B cell (primary cell): ENCODE data around the gene SLC17A1. TPM values are rescaled to one million over a fixed set of nuclear protein-coding genes. Genes with fewer than 3 reads are reported as not detected.

ENCODE experiments used
- ATAC-seq: fragments of 200-7000 bp; cut with Tn5 transposase; one replicate; pipeline ENCODE4 v1.10.0; 2021; ENCODE audit warnings: low read depth, mild to moderate bottlenecking, moderate number of reproducible peaks, moderate library complexity
- CTCF ChIA-PET: fragments of 350-600 bp; sonication (Branson Sonifier 250); formaldehyde crosslinking; loops from one replicate; lab custom pipeline; 2021; ENCODE audit warnings: antibody characterized with exemption, inconsistent platforms; lab: Charles Lee
- POLR2A ChIA-PET: fragments of 350-600 bp; sonication (Branson Sonifier 250); formaldehyde crosslinking; loops from one replicate; lab custom pipeline; 2021; ENCODE audit warnings: antibody characterized with exemption; lab: Charles Lee
- DNase-seq: peaks from one replicate; pipeline ENCODE4 v3.0.0; 2013
- H2AFZ ChIP-seq: 2 replicates; pipeline ENCODE4 v1.6.1; 2012; ENCODE audit warnings: mild to moderate bottlenecking, low read depth, low read length; ENCODE audit not compliant: insufficient read depth, poor library complexity, severe bottlenecking
- H3K27ac ChIP-seq, 2 donors: 1 replicate in 1 of 2; 2 replicates in 1 of 2; pipeline ENCODE4 v1.5.1; 2012 to 2013; ENCODE audit warnings: low read length in 2 of 2, mild to moderate bottlenecking in 2 of 2, moderate library complexity in 1 of 2
- H3K27me3 ChIP-seq, 4 experiments: fragments of 200-600 bp in 1 of 4; sonication (generic) in 1 of 4; replicated peaks in 1 of 4; 1 replicate in 2 of 4; 2 replicates in 2 of 4; pipeline versions ENCODE4 v1.6.1 to v1.7.0; 2013 to 2016; ENCODE audit warnings: low read length in 3 of 4, mild to moderate bottlenecking in 2 of 4, mixed read lengths in 1 of 4, moderate library complexity in 1 of 4; ENCODE audit not compliant: insufficient read depth in 4 of 4, control insufficient read depth in 3 of 4; ENCODE audit errors: control extremely low read depth in 1 of 4
- H3K36me3 ChIP-seq, 2 experiments: replicated peaks in 1 of 2; 1 replicate in 1 of 2; 2 replicates in 1 of 2; pipeline versions ENCODE4 v1.6.1 to v1.7.1; 2013; ENCODE audit warnings: low read length in 1 of 2; ENCODE audit not compliant: insufficient read depth in 2 of 2, control insufficient read depth in 1 of 2; ENCODE audit errors: control extremely low read depth in 1 of 2, extremely low read depth in 1 of 2
- H3K4me1 ChIP-seq, 2 donors: fragments of 200-600 bp in 1 of 2; sonication (generic) in 1 of 2; 1 replicate in 1 of 2; 2 replicates in 1 of 2; pipeline versions ENCODE4 v1.5.1 to v1.6.1; 2013 to 2017; ENCODE audit warnings: low read length in 2 of 2; ENCODE audit not compliant: control insufficient read depth in 2 of 2, insufficient read depth in 2 of 2
- H3K4me2 ChIP-seq: replicated peaks from 2 replicates; pipeline ENCODE3; 2012; ENCODE audit warnings: mild to moderate bottlenecking, low read depth, low read length; ENCODE audit not compliant: poor library complexity, severe bottlenecking
- H3K4me3 ChIP-seq, 5 experiments: fragments of 200-600 bp in 1 of 5; sonication (generic) in 1 of 5; 1 replicate in 3 of 5; 2 replicates in 2 of 5; pipeline versions ENCODE4 v1.5.1 to v1.7.0; 2011 to 2016; ENCODE audit warnings: low read length in 4 of 5, mild to moderate bottlenecking in 4 of 5, low read depth in 2 of 5, control low read depth in 1 of 5, moderate library complexity in 1 of 5; ENCODE audit not compliant: insufficient read depth in 1 of 5; ENCODE audit errors: control extremely low read depth in 1 of 5, extremely low read depth in 1 of 5
- H3K79me2 ChIP-seq: fragments of 200-600 bp; sonication (generic); one replicate; pipeline ENCODE4 v1.6.0; 2016; ENCODE audit warnings: low read length; ENCODE audit not compliant: control insufficient read depth, insufficient read depth
- H3K9ac ChIP-seq: fragments of 200-600 bp; sonication (generic); 2 replicates; pipeline ENCODE4 v1.6.1; 2017; ENCODE audit warnings: mild to moderate bottlenecking, low read length, moderate library complexity
- H3K9me3 ChIP-seq, 3 donors: one replicate each; pipeline versions ENCODE4 v1.6.1 to v1.7.1; 2013; ENCODE audit warnings: low read length in 2 of 3; ENCODE audit not compliant: control insufficient read depth in 2 of 3, insufficient read depth in 1 of 3; ENCODE audit errors: control extremely low read depth in 1 of 3
- H4K20me1 ChIP-seq: 2 replicates; pipeline ENCODE4 v1.6.0; 2012; ENCODE audit warnings: mild to moderate bottlenecking, low read length; ENCODE audit not compliant: insufficient read depth, control insufficient read depth, poor library complexity, severe bottlenecking
- H3K27ac Mint-ChIP-seq: one replicate; pipeline ENCODE4 v1.8.0; 2021; ENCODE audit warnings: mixed read lengths
- H3K27me3 Mint-ChIP-seq: one replicate; pipeline ENCODE4 v1.8.0; 2021; ENCODE audit warnings: mixed read lengths
- H3K4me1 Mint-ChIP-seq: one replicate; pipeline ENCODE4 v1.8.0; 2021; ENCODE audit warnings: mixed read lengths
- H3K4me3 Mint-ChIP-seq: one replicate; pipeline ENCODE4 v1.8.0; 2021; ENCODE audit warnings: mixed read lengths
- H3K9me3 Mint-ChIP-seq: one replicate; pipeline ENCODE4 v1.8.0; 2022; ENCODE audit warnings: mixed read lengths; ENCODE audit not compliant: insufficient read depth
- EZH2 ChIP-seq: IDR thresholded peaks from 2 replicates; pipeline ENCODE4 v1.6.1; 2012; ENCODE audit warnings: borderline replicate concordance, low read depth, mild to moderate bottlenecking, moderate library complexity, low read length; ENCODE audit not compliant: insufficient read depth, poor library complexity, severe bottlenecking
- WGBS: methylation state at CpG from one replicate; pipeline ENCODE4 v1.1.5; 2013; ENCODE audit warnings: missing lambda C conversion rate; ENCODE audit not compliant: insufficient coverage; 5-methylcytosine and 5-hydroxymethylcytosine counted together
- intact Hi-C: fragments of 100-400 bp; cut with micrococcal nuclease; formaldehyde crosslinking; loops from one replicate; pipeline ENCODE4 v1.10.0; 2022
- polyA plus RNA-seq: library from polyadenylated mRNA; depleted of rRNA; stranded (reverse); fragments of >200 nt; gene quantifications from 2 replicates; pipeline ENCODE4 v1.2.3, GENCODE V29; 2012
- total RNA-seq, 2 donors: library from RNA; stranded (reverse); fragments of 120-200 nt in 1 of 2; gene quantifications; 1 replicate in 1 of 2; 2 replicates in 1 of 2; pipeline versions ENCODE4 v1.2.3 to v1.2.4, GENCODE V29; 2013 to 2022
- TF ChIP-seq, protein P1 (sequence below): fragments of 200-600 bp; IDR thresholded peaks from one replicate; pipeline ENCODE4 v1.8.0; 2022; ENCODE audit warnings: antibody characterized with exemption, mild to moderate bottlenecking

SLC17A1 gene
- total and polyA plus RNA-seq, 2 donors (not counting 1 experiment from before 2014, with no cell fraction given) = not detected

DNA sequence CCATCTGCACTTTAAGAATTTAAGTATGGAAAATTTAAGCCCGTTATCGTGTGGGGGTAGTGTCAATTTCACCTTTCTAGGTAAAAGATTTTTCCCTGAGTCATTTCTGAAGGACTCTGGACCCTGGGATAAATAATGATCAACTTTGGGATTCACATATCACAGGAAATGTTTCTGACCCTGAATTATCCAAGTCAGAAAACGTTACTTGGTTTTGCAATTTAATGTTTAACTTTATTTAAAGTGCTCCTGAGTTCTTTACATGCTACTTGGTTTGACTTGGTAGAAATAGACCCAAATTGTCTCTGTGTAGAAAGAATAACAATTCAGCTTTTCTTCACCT is 43.7 kb upstream of the SLC17A1 start:
- no peaks in the 10 kb centered on the region for H3K27me3 ChIP-seq
- H3K27ac ChIP-seq = no peak overlapping the region
- no peak overlapping the region for H3K9ac ChIP-seq
- intact Hi-C loops = no loop called here
- H3K4me2 ChIP-seq = no peak overlapping the region
- H3K4me3 Mint-ChIP-seq = no peak overlapping the region
- H2AFZ ChIP-seq = no peak overlapping the region
- ChIA-PET CTCF (no interaction called here), POLR2A (no interaction called here)
- no peaks in the 10 kb centered on the region for H3K4me1 Mint-ChIP-seq
- H3K4me1 ChIP-seq = no peaks in the 10 kb centered on the region
- no peaks in the 10 kb centered on the region for H3K79me2 ChIP-seq
- no peaks in the 10 kb centered on the region for H3K9me3 ChIP-seq
- no peaks in the 10 kb centered on the region for H3K9me3 Mint-ChIP-seq
- H3K27ac Mint-ChIP-seq = no peak overlapping the region
- ATAC-seq (no peak), DNase-seq (no peak)
- no peaks in the 10 kb centered on the region for H3K36me3 ChIP-seq
- no CpG with 5 or more reads among the region's 3 CpGs for WGBS
- H3K27me3 Mint-ChIP-seq = peaks cover 29% of the 10 kb centered on the region
- TF ChIP-seq, protein P1, sequence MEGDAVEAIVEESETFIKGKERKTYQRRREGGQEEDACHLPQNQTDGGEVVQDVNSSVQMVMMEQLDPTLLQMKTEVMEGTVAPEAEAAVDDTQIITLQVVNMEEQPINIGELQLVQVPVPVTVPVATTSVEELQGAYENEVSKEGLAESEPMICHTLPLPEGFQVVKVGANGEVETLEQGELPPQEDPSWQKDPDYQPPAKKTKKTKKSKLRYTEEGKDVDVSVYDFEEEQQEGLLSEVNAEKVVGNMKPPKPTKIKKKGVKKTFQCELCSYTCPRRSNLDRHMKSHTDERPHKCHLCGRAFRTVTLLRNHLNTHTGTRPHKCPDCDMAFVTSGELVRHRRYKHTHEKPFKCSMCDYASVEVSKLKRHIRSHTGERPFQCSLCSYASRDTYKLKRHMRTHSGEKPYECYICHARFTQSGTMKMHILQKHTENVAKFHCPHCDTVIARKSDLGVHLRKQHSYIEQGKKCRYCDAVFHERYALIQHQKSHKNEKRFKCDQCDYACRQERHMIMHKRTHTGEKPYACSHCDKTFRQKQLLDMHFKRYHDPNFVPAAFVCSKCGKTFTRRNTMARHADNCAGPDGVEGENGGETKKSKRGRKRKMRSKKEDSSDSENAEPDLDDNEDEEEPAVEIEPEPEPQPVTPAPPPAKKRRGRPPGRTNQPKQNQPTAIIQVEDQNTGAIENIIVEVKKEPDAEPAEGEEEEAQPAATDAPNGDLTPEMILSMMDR = no peak
- no peak for TF ChIP-seq EZH2
- no peak overlapping the region for H3K4me3 ChIP-seq
- no peaks in the 10 kb centered on the region for H4K20me1 ChIP-seq

DNA sequence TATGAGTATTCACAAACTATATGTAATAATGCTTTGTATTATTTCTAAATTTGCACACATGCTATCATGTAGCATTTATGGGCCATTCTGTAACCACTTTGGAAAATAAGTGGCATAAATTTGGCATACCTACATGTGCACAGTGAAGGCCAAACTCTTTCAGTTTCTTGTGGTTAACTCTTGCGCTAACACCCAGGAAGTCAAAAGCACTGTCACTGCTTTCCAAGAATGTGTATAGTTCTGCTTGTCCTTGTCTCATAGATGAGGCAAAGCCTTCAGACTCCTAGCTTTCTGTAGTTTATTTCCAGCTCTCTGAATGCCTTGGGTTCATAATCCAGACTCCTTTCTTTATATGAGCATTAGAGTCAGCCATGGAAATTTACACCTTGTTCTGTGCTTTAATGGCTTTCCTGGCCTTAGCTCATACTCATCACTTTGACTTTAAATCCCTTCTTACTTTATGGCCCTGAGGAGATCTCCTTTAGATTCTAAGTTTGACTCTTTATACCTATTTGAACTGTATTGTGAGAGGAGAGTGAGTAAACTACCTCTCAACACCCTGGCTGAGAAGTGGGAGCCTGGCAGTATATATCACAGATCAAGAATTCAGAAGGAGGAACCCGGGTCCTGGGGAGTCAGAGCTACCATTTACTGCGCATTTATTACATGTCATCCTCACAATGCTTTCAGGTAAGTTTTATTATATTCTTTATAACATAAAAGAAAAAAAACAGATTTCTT is 43.1 kb upstream of the SLC17A1 start:
- no peak for ATAC-seq
- Mint-ChIP-seq H3K27ac (no peak overlapping the region), H3K4me3 (no peak overlapping the region)

More for the DNA sequence above, 43.1 kb upstream of the SLC17A1 start:
- no peak for DNase-seq
- H3K27ac ChIP-seq = no peak overlapping the region
- CTCF ChIA-PET = interaction anchor here (0.5 kb wide), 1 partner anchor 360 kb away, joined by 4 read pairs; no protein-coding TSS in a partner anchor
- Mint-ChIP-seq H3K27me3 (peaks cover 26% of the 10 kb centered on the region), H3K9me3 (no peaks in the 10 kb centered on the region), H3K4me1 (no peaks in the 10 kb centered on the region)
- H3K4me2 ChIP-seq = no peak overlapping the region
- no peak for TF ChIP-seq EZH2
- TF ChIP-seq, protein P1 = no peak
- WGBS = 60% methylated on average over 1 of the region's 3 CpGs
- H3K27me3 ChIP-seq = no peaks in the 10 kb centered on the region
- H3K9me3 ChIP-seq = no peaks in the 10 kb centered on the region
- H4K20me1 ChIP-seq = no peaks in the 10 kb centered on the region
- no peak overlapping the region for H3K9ac ChIP-seq
- no peaks in the 10 kb centered on the region for H3K79me2 ChIP-seq
- no peak overlapping the region for H3K4me3 ChIP-seq
- no peaks in the 10 kb centered on the region for H3K4me1 ChIP-seq
- no peak overlapping the region for H2AFZ ChIP-seq
- intact Hi-C loops = no loop called here
- H3K36me3 ChIP-seq = no peaks in the 10 kb centered on the region
- POLR2A ChIA-PET = no interaction called here
